K562 (cell line): ENCODE data around the gene TXN2.

Experiments
- CEBPB ChIP-seq: fragments of 450-650 bp; IDR thresholded peaks from 2 replicates; pipeline ENCODE4 v1.6.1; 2016; ENCODE audit warnings: missing genetic modification characterization, missing compliant biosample characterization
- FOXA3 ChIP-seq, 2 experiments: fragments of 450-650 bp in 1 of 2; sonication (generic) in 1 of 2; formaldehyde crosslinking; IDR thresholded peaks in 1 of 2; conservative IDR thresholded peaks in 1 of 2; 2 replicates each; pipeline versions ENCODE4 v1.4.0 to v1.8.0; 2020 to 2022; ENCODE audit warnings: mild to moderate bottlenecking in 2 of 2, missing genetic modification reagents in 1 of 2
- GABPA ChIP-seq: fragments of 200-800 bp; sonication (Bioruptor generic); conservative IDR thresholded peaks from 2 replicates; pipeline ENCODE4 v1.6.1; 2016; ENCODE audit warnings: low read depth, missing genetic modification characterization, missing compliant biosample characterization
- POLR2AphosphoS5 ChIP-seq: IDR thresholded peaks from 2 replicates; pipeline ENCODE4 v1.6.1; 2011; ENCODE audit warnings: mild to moderate bottlenecking, low read depth, low read length, moderate library complexity; ENCODE audit not compliant: control insufficient read depth, insufficient read depth
- SAFB2 ChIP-seq: fragments of 200-400 bp; formaldehyde crosslinking; IDR thresholded peaks from 2 replicates; pipeline ENCODE4 v1.6.1; 2018; ENCODE audit warnings: borderline replicate concordance, low read length, low read depth, moderate library complexity; ENCODE audit not compliant: severe bottlenecking
- SREBF2 ChIP-seq: sonication (generic); formaldehyde crosslinking; IDR thresholded peaks from 2 replicates; pipeline ENCODE4 v1.4.0; 2020; ENCODE audit warnings: mild to moderate bottlenecking, missing genetic modification reagents
- WHSC1 ChIP-seq: IDR thresholded peaks from one replicate; pipeline ENCODE4 v1.6.1; 2012; ENCODE audit warnings: low read length, control low read depth, inconsistent platforms
- ZNF551 ChIP-seq: fragments of 250-450 bp; sonication (Bioruptor Pico); IDR thresholded peaks from 2 replicates; pipeline ENCODE4 v1.5.0; 2021; ENCODE audit warnings: mild to moderate bottlenecking, moderate library complexity
- TF ChIP-seq, protein P1 (sequence below): sonication (generic); formaldehyde crosslinking; IDR thresholded peaks from 2 replicates; pipeline ENCODE4 v1.8.0; 2022; ENCODE audit warnings: mild to moderate bottlenecking, low read depth, missing genetic modification reagents
- TF ChIP-seq, protein P2 (sequence below), 3 experiments: IDR thresholded peaks in 2 of 3; conservative IDR thresholded peaks in 1 of 3; 2 replicates each; pipeline ENCODE4 v1.5.1; 2011 to 2012; ENCODE audit warnings: low read length in 3 of 3, mild to moderate bottlenecking in 3 of 3, control low read depth in 2 of 3, improper control_type of control experiment in 1 of 3, inconsistent platforms in 1 of 3, low read depth in 1 of 3, mixed read lengths in 1 of 3, moderate library complexity in 1 of 3; ENCODE audit not compliant: insufficient read depth in 2 of 3

DNA sequence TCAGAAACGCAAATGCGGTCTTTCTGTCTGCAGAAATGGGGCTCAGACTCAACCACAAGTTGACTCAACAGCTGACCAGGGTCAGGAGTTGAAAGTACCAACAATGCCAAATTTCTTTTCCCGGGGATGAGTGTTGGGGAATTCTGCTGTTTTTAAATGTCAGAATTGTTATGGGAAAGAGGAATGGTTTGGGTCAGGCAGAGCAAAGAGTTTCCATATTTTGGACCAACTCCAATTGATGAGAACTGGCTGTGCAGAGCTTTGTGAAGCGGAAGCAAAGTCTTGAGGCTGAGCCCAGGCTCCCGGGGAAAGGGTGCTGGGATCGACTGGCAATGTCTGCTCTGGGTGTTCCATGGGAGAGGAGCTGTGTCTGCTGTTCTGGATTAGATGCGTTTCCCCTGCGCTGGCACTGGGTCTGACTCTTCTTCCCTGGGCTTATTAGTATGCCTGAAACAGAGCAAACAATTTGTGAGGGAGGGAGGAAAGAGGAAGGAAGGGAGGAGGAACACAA lies 36.2 kb downstream of the TXN2 start:
- no peak for TF ChIP-seq SAFB2
- TF ChIP-seq, protein P1, sequence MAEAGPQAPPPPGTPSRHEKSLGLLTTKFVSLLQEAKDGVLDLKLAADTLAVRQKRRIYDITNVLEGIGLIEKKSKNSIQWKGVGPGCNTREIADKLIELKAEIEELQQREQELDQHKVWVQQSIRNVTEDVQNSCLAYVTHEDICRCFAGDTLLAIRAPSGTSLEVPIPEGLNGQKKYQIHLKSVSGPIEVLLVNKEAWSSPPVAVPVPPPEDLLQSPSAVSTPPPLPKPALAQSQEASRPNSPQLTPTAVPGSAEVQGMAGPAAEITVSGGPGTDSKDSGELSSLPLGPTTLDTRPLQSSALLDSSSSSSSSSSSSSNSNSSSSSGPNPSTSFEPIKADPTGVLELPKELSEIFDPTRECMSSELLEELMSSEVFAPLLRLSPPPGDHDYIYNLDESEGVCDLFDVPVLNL, result no peak
- TF ChIP-seq SREBF2, result no peak
- no peak for TF ChIP-seq FOXA3 (CRISPR knock-in tag; conservative IDR thresholded peaks at IDR 0.05 in 1 of 2, IDR thresholded peaks at IDR 0.05 in 1 of 2)
- TF ChIP-seq WHSC1, result no peak
- TF ChIP-seq CEBPB (tag), result no peak
- TF ChIP-seq GABPA, result no peak
- TF ChIP-seq, protein P2, sequence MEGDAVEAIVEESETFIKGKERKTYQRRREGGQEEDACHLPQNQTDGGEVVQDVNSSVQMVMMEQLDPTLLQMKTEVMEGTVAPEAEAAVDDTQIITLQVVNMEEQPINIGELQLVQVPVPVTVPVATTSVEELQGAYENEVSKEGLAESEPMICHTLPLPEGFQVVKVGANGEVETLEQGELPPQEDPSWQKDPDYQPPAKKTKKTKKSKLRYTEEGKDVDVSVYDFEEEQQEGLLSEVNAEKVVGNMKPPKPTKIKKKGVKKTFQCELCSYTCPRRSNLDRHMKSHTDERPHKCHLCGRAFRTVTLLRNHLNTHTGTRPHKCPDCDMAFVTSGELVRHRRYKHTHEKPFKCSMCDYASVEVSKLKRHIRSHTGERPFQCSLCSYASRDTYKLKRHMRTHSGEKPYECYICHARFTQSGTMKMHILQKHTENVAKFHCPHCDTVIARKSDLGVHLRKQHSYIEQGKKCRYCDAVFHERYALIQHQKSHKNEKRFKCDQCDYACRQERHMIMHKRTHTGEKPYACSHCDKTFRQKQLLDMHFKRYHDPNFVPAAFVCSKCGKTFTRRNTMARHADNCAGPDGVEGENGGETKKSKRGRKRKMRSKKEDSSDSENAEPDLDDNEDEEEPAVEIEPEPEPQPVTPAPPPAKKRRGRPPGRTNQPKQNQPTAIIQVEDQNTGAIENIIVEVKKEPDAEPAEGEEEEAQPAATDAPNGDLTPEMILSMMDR (IDR thresholded peaks at IDR 0.05 in 2 of 3, conservative IDR thresholded peaks at IDR 0.05 in 1 of 3; ENCODE audit: insufficient read depth in 2 of 3, low read depth in 1 of 3, low read length in 3 of 3), result no peak
- TF ChIP-seq POLR2AphosphoS5, result no peak
- TF ChIP-seq ZNF551, result no peak
